Measurements from ENCODE around the gene LMLN.

LMLN gene

DNA sequence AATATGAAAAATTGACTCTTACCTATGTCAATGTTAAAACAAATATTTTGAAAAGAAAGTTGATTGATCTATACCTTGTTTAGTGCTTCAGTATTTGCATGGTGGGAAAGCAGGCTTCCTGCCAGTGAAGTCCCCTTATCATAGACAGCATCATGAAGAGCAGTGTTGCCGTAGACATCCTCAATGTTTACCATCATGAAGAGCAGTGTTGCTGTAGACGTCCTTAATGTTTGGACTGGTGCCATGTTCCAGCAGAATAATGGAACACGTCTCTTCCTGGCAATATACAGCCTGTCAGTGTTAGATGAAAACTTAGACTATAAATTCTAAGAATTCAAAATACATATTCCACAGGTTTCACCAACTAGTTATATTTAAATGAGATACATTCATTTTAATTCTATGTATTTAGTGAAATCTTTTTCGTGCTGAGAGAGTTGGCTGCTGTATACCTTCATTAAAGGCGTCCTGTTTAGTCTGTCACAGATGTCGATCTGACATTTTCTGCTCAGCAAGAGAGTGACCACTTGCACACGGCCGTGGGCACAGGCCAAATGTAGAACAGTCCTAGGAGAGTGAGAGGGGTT lies 116.8 kb downstream of the LMLN start:
- H2AFZ ChIP-seq (ENCODE audit: low read length): no peak overlapping the region
- TF ChIP-seq, protein P1, sequence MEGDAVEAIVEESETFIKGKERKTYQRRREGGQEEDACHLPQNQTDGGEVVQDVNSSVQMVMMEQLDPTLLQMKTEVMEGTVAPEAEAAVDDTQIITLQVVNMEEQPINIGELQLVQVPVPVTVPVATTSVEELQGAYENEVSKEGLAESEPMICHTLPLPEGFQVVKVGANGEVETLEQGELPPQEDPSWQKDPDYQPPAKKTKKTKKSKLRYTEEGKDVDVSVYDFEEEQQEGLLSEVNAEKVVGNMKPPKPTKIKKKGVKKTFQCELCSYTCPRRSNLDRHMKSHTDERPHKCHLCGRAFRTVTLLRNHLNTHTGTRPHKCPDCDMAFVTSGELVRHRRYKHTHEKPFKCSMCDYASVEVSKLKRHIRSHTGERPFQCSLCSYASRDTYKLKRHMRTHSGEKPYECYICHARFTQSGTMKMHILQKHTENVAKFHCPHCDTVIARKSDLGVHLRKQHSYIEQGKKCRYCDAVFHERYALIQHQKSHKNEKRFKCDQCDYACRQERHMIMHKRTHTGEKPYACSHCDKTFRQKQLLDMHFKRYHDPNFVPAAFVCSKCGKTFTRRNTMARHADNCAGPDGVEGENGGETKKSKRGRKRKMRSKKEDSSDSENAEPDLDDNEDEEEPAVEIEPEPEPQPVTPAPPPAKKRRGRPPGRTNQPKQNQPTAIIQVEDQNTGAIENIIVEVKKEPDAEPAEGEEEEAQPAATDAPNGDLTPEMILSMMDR (conservative IDR thresholded peaks at IDR 0.05; ENCODE audit: low read length): no peak
- no peaks in the 10 kb centered on the region for H3K9me2 ChIP-seq (replicated peaks; ENCODE audit: low read depth, low read length)
- H3F3A ChIP-seq (ENCODE audit: low read depth): no peaks in the 10 kb centered on the region
- no peaks in the 10 kb centered on the region for H3K79me2 ChIP-seq (ENCODE audit: insufficient read depth, low read length)
- no peaks in the 10 kb centered on the region for H4K20me1 ChIP-seq (ENCODE audit: insufficient read depth, low read length, poor library complexity, severe bottlenecking)
- H3K36me3 ChIP-seq (ENCODE audit: insufficient read depth, low read length): no peaks in the 10 kb centered on the region
- peaks cover 5% of the 10 kb centered on the region for H3K4me1 ChIP-seq (ENCODE audit: insufficient read depth, low read length, poor library complexity, severe bottlenecking)
- no peak overlapping the region for H3K4me3 ChIP-seq (ENCODE audit: low read length, poor library complexity, severe bottlenecking)
- H3K9me3 ChIP-seq (ENCODE audit: insufficient read depth, low read depth, low read length): peaks cover 3% of the 10 kb centered on the region; the same call in 1 of the 2 replicates
- no peak overlapping the region for H3K9ac ChIP-seq (ENCODE audit: low read depth, low read length, poor library complexity, severe bottlenecking)
- no peaks in the 10 kb centered on the region for H3K27me3 ChIP-seq (ENCODE audit: insufficient read depth, low read length, poor library complexity, severe bottlenecking)
- H3K4me2 ChIP-seq (ENCODE audit: low read depth, low read length, poor library complexity, severe bottlenecking): no peak overlapping the region

DNA sequence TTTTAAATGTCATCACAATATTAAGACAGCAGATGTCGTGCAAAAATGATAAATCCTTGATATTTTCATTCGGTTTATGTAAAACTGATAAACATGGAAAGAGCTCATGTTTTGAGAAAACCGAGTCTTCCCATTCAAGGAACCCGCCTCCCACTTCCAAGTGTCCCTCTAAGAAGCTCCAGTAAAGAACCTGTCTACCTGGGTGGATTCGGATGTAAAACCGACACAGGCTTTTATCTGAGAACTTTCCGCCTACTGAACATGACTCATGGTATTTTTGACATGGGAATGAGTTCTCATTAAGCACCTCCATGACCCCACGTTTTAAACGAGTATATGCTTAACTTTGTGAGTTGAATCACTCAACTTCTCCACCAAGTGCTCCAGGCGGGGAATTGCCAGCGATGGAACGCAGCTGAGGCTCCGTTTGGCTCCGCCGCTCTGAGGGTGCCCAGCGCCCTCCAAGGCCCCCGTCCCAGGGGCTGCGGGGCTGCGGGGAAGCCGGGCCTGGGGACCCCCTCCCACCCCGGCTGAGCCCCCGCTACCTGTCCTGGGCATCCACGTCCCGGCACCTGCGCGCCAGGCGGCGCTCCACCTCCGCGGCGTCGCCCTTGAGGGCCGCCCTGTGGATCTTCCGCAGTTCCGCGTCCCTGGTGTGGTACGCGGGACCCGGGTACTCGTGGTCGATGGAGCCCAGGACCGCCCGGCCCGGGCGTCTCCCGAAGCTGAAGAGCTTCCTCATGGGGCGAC lies 119.9 kb downstream of the LMLN start:
- Histone ChIP-seq H3F3A (ENCODE audit: low read depth) (no peaks in the 10 kb centered on the region), H3K4me1 (ENCODE audit: insufficient read depth, low read length, poor library complexity, severe bottlenecking) (no peaks in the 10 kb centered on the region), H3K9me2 (replicated peaks; ENCODE audit: low read depth, low read length) (no peaks in the 10 kb centered on the region), H3K4me3 (ENCODE audit: low read length, poor library complexity, severe bottlenecking) (no peak overlapping the region), H3K27me3 (ENCODE audit: insufficient read depth, low read length, poor library complexity, severe bottlenecking) (no peaks in the 10 kb centered on the region), H2AFZ (ENCODE audit: low read length) (no peak overlapping the region), H3K36me3 (ENCODE audit: insufficient read depth, low read length) (no peaks in the 10 kb centered on the region), H3K4me2 (ENCODE audit: low read depth, low read length, poor library complexity, severe bottlenecking) (no peak overlapping the region), H3K9me3 (ENCODE audit: insufficient read depth, low read depth, low read length) (peaks cover 5% of the 10 kb centered on the region; the same call in 1 of the 2 replicates), H4K20me1 (ENCODE audit: insufficient read depth, low read length, poor library complexity, severe bottlenecking) (no peaks in the 10 kb centered on the region), H3K79me2 (ENCODE audit: insufficient read depth, low read length) (no peaks in the 10 kb centered on the region), H3K9ac (ENCODE audit: low read depth, low read length, poor library complexity, severe bottlenecking) (no peak overlapping the region)
- no peak for TF ChIP-seq EZH2phosphoT487 (IDR thresholded peaks at IDR 0.05; ENCODE audit: borderline replicate concordance)
- TF ChIP-seq, protein P1 (conservative IDR thresholded peaks at IDR 0.05; ENCODE audit: low read length): no peak

DNA sequence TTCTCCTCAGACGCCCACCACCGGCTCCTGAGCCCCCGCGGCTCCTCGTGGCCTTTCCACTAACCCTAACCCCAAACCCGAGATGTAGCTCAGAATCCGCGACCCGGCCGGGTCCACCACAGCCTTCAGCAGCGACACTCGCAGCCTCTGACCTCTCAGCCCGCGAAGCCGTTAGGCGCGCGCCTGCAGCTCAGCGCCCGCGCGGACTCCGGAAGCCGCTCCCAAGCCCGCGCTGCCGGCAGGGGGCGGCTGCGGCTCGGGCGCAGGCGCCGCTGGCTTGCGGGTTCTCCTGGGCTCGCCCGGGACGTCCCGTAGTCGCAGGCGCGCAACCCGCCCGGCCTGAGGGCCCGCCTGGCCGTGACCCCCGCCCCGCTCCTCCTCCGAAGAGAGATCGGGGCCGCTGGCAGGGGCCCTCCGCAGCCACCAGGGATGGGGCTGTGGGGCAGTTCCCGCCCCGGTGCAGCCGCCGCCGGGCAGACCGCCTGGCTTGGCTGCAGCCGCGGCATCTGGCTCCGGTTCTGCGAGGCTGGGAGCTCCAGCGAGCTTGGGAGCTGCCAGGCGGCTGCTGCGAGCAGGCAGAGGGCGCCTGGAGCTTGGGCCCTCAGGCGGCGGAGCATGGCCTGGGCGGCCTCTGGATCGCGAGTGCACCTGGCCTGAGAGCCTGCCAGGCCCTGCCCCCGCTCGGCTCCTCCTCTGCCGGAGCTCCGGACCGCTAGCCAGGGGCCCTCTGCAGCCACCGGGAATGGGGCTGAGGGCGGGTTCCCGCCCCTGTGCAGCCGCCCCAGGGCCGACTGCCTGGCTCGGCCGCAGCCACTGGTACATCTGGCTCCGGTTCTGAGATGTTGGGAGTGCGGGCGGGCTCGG lies 120.7 kb downstream of the LMLN start:
- H2AFZ ChIP-seq (ENCODE audit: low read length): no peak overlapping the region
- H3K9me2 ChIP-seq (replicated peaks; ENCODE audit: low read depth, low read length): no peaks in the 10 kb centered on the region
- H3F3A ChIP-seq (ENCODE audit: low read depth): no peaks in the 10 kb centered on the region
- H3K4me2 ChIP-seq (ENCODE audit: low read depth, low read length, poor library complexity, severe bottlenecking): no peak overlapping the region
- H3K79me2 ChIP-seq (ENCODE audit: insufficient read depth, low read length): no peaks in the 10 kb centered on the region
- no peaks in the 10 kb centered on the region for H3K36me3 ChIP-seq (ENCODE audit: insufficient read depth, low read length)
- no peaks in the 10 kb centered on the region for H3K4me1 ChIP-seq (ENCODE audit: insufficient read depth, low read length, poor library complexity, severe bottlenecking)
- H3K9me3 ChIP-seq (ENCODE audit: insufficient read depth, low read depth, low read length): peaks cover 5% of the 10 kb centered on the region; the same call in 1 of the 2 replicates
- no peaks in the 10 kb centered on the region for H3K27me3 ChIP-seq (ENCODE audit: insufficient read depth, low read length, poor library complexity, severe bottlenecking)
- H3K9ac ChIP-seq (ENCODE audit: low read depth, low read length, poor library complexity, severe bottlenecking): no peak overlapping the region
- no peak overlapping the region for H3K4me3 ChIP-seq (ENCODE audit: low read length, poor library complexity, severe bottlenecking)
- H4K20me1 ChIP-seq (ENCODE audit: insufficient read depth, low read length, poor library complexity, severe bottlenecking): no peaks in the 10 kb centered on the region
- TF ChIP-seq EZH2phosphoT487 (IDR thresholded peaks at IDR 0.05; ENCODE audit: borderline replicate concordance): no peak
